ENCODE measurements around the gene VSNL1.
"Not testable (repeated sequence)": the region's sequence is repeated elsewhere in the genome, so short reads cannot be mapped to it uniquely, and the experiment has no call there.

Gene VSNL1

DNA sequence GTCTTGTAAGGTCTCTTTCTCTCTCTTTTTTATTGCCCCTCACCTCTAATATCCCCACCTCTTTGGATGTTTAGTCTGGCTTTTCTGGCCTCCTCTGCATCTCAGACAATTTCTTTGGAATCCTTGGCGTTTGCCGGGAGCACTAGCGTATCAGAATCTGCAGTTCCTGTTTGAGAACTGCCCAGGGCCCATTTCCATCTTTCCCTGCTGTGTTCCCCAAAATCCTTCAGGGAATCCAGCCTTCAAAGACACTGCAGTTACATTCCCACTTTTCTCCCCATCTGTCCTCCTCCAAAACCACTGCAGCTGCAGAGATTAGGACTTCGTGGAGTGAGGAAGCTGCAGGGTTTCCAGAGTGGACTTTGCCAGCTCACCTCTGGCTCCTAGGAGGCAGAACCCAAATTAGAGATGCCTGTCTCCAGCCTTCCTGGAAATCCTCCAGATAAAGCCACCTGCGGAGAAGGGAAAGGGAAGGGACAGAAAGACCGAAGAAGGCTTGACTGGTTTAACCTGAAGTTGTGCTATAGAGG is 2.7 kb downstream of the VSNL1 start:
- no peak for DNase-seq

DNA sequence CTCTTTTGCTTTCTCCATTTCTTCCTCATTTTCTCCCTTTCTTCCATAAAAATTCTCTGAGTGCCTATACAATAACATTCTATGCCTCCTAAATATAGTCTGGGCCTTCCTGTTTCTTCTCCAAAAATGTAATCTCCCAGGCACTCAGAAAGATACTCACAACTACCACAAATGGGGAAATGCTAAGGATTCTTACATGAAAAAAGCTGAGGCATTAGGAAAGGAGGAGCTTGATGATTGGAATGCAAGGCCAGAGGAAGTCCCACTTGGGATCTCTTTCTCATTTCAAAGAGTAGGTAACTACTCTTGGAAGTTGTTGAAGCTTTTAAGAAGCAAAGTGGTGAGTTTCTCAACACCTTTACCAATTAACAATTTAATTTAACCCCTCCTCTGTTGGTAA is 3.4 kb downstream of the VSNL1 start:
- no peak for DNase-seq

DNA sequence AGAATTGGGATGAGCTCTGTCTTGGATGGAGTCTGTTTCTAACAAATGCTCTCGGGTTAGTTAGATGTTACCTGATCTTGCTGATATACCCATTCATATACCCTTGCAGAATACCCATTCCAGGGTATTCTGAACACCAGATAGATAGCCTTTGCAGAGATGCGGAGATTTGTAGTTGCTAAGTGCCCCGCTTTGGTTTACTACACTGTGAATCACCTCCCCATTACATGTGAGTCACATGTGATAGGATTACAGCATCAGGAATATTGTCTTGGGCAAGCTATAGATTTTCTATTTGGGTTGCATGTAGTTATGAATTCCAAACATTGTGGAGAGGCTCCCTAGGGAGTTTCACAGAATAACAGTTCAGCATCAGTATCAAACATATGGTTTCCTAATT is 3.8 kb downstream of the VSNL1 start:
- DNase-seq = no peak

DNA sequence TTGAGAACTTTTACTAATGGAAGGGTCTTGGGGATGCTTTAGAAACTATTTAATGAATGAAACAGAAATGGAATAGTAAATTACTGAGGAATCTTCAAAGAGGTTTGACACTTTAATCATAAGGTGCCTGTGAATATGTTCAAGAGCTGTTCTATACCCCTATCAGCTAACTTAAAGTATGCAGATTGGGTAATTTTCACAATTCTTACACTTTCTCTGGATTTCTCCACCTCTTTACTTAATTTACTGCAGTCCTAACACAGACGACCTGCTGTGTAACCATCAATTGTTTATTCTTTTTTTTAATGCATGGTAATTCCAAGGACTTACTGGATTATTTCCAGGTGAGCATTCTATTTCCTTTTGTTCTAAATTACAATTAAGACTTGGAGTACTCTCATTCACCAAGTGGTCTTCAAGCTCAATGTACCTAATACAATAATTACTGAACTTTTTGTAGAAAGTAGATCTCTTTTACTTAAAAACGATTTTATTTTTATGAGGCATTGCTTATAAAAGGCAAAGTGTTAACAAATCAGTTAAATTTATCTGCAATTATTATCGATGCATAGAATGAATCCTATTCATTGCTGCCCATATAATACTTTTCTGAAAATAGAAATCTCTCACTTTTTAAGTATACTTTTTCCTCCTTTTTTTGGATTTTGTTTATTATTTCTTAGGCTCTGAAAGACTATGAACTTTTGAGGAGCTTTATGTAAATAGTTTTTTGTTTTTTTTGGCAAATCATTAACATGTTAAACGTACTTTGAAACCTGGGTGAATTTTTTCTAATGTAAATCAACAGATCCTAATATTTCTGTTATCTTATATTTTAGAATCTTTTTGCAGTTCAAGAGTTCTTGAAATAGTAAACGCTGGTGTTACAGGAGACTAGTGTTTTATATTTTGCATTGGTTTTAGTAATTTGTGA is 5.5 kb downstream of the VSNL1 start:
- no peak for DNase-seq

DNA sequence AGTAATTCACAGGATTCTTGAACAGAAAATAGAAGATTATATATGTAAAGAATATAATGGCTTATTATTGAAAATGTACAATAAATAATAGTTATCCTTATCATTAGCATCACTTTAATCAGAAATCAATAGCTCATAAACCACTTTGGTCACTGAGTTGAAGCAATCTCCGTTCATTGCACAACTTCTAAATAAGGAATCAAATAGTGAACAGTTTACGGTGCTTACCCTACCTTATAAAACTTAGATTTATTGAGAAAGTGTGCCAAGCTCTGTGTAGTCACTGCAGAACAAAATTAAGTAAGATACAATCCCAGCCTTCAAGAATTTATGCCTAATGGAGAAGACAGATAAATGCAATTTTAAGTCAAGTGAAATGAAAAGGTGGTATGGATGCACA is 6.7 kb downstream of the VSNL1 start:
- no peak for DNase-seq

DNA sequence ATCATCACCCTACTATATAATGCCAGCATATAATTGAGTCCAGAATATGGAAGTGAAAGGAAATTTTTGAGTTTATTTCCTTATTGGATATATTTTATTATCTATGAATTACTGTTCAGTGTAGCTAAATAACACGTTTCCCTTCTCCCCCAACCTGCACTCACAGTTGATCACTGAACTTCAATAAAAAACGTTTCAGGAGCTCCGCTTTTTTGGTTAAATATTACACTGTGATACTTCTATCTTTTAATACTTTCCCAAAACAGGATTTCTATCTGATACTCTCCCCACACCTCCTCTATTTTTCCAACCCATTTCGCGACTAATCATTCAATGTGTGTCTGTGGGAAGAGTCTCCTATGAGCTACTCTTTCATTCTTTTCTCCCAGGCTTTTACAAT is 7.2 kb downstream of the VSNL1 start:
- no peak for DNase-seq

DNA sequence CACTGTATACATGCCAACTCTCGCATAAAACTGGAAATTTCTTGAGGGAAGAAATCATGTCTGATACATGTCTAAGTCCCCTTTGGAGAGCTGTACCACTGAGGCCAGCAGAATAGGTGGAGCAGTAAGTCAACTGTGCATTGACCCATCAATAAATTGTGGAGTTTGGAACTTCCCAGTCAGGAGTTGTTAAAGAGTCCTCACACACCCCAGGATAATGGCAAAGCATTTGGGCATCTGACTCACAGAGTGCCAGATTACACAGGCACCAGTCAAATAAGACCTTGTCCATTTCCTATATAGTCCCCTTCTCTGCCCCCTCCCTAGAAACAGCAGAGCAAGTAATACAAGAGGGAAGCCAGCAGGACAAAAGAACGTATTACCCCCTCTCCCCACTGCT is 10.4 kb downstream of the VSNL1 start:
- DNase-seq = no peak

DNA sequence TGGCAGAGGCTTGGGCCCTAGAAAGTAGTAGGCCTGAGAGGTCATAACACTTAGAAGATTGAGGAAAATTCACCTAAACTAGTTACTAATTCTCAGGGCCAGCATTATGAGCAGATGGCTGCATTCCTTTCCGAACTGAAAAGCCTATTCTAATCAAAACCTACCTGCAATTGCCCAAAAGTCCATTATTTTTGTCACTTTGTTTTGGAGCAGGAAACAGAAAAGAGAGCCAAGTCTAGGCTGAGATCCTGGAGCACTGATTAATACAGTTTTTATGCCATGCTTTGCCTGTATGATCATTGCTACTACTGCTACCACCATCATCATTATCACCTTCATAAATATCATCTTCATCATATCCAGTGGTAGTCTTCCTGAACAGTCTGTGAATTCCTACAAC is 14.7 kb downstream of the VSNL1 start:
- no peak for DNase-seq

DNA sequence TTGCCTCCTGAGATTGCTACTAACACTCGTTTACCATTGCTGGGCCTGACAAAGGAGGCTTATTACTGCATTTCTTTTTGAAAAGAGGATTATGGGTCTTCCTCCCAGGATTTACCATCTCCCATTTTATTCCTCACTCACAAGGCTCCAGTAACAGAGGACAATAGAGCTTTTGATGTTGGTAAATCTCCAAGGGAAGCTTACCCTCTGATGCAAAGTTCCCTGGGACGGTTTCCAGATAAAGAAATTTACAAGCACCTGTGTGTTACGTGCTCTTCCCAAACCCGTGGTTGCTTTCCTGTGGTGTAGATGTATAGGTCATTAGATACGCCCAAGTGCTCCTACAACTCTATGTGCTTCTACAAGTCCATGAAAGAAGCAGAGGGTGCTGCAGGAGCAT is 17.1 kb downstream of the VSNL1 start:
- no peak for DNase-seq

DNA sequence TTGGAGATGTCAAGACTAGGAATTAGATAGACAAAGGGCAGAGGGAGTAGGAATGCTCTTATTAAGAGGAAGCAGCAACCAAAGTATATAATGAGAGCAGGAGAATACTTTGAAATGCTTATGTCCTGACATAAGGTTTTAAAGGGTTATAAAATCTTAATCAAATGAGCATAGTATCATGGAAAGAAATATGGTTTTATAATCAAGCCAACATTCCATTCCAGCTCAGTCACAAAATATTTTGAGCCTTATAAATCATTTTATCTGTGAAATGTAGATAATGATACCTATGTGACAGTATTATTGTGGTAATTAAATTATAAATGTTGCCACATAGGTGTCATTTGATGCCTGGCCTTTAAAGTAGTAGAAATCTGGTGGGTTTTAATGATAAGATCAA is 17.6 kb downstream of the VSNL1 start:
- DNase-seq = no peak

DNA sequence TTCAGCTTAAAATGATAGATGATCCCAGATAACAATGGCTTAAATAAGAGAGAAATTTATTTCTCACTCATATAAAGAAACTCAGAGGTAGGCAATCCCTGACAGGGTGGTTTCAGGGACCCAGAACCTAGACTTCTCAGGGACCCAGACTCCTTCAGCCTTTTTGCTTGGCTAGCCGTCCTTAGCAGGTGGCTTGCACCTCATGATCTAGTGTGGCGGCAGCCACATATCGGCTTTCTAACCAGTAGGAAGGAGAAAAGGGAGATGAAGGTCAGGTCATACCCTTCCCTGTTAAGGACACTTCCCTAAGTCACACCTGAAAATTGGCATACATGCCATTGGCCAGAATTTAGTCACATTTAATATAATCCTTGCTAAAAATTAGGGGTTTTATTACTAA is 18.4 kb downstream of the VSNL1 start:
- DNase-seq = no peak

DNA sequence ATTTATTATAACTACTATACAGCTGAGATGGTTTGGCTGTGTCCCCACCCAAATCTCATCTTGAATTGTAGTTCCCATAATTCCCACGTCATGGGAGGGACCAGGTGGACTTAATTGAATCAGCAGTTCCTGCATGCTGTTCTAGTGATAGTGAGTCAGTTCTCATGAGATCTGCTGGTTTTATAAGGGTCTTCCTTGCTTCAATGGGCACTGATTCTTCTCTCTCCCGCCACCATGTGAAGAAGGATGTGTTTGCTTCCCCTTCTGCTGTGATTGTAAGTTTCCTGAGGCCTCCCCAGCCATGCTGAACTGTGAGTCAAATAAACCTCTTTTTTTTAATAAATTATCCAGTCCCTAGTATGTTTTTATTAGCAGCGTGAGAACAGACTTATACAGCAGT is 25.2 kb downstream of the VSNL1 start:
- not testable (repeated sequence) for DNase-seq

DNA sequence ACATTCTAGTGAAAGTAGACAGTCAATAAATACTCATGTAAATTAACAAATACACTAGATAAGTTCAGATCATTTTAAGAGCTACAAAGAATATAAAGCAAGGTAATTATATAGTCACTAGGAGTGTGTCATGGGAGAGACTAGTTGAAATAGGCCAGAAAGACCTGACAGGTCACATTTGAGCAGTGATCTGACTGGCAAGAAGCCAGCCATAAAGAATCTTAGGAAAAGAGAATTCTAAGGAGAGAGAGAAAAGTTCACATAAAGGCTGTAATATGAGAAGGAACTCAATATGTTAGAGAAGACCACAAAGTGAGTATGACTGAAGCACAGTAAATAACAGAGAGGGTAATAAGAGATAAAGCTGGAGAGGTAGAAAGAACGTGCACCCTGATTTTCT is 31.2 kb downstream of the VSNL1 start:
- no peak for DNase-seq

DNA sequence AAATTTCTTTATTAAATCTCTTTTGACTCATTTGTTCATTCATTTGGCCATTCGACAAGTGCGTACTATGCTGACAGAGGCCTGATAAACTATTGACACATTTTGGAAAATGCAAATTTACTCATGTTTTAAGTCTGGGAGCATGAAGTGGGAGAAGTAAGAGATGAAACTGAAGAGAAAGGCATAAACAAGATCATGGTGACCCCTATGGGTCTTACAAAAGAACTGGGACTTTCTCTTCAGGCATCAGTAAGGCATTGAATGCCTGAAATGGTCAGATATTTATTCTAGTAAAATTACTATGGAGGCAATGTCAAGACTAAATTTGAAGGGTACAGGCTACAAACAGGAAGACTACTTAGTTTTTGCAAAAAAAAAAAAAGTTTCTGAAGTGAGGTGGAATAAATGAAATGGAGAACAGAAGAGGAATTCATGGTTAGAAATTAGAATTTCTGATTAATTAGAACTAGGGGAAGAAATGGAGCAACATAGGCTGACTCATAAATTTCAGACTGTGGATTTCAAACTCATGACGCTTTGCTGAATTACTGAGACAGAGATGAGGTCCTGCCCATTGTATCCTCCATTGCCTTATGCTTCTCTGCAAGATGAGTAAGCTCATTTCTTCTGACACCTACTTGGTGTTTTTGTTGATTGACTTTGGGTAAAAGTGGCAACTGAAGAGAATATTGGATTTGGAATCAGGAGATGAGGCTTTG is 32.7 kb downstream of the VSNL1 start:
- DNase-seq = no peak

DNA sequence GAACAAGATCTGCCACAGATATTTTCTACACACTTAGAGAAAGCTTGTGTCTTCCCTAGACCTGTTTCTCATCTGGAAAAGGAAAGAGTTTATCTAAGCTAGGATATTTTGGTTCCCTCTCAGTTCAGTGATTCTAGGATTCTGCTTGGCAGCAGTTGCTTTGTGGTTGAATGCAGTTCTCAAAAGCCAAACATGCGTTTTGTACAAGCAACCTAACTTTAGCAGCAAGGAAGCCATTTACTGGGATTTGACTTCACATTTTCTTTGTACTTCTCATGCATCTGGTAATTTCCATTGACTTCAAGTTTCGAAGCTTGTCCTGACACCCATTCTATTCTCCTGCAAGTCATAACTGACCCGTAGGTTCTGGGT is 33.3 kb downstream of the VSNL1 start:
- no peak for DNase-seq

DNA sequence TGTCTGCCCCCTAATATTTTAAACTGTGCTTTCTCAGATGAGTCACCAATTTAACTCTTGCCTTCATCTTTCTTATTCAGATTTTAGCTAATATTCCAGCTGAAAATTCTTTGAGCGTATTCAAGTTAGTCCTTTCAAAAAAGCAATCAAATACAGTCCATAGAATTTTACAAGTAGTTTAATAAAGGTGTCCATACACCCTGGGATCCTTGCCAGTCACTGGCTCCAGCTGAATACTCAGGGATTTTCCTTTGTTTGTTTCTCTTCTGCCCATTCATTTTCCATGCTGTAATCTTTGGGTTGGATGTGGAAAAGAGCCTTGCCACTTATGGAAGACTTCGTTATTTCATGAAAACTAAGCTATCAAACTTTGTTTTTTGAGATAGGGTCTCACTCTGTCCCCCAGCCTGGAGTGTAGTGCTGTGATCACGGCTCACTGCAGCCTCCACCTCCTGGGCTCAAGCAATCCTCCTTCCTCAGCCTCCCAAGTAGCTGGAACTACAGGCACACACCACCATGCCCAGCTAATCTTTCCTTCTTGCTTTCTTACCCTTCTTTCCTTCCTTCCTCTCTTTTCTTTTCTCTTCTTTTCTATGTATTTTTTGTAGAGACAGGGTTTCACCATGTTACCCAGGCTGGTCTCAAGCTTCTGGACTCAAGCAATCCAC is 34.0 kb downstream of the VSNL1 start:
- DNase-seq = no peak

DNA sequence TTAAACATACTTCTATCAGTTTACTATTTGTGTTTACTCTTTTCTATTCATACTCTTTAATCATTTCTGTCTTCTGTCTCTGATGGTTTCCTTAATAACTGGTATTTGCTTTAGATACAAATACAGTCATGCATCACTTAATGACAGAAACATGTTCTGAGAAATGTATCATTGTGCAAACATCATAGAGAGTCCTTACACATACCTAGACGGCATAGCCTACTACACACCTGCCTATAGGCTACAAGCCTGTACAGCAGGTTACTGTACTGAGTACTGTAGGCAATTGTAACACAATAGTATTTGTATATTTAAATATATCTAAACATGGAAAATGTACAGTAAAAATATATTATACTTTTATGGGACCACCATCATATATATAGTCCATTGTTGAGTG is 36.3 kb downstream of the VSNL1 start:
- DNase-seq = no peak

DNA sequence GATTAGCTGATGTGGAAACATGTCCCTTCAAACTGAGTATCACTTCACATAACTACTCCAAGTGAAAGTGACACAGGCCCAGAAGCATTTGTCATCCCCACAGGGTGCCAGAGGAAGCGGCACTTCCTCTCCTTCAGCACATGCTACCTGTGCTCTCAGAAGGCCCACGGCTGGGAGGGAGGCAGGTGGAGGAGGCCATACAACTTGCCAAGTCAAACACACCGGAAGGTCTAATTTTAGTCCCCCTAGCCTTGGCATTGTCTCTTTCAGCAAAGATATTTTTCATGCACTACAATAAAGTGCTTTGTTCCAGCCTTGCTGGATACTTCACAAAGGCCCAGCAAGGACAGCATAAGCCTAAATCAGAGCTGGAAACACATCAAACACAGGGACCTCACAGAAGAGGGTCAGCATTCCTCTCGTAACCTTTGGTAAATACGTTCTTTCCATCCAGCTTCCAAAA is 38.0 kb downstream of the VSNL1 start:
- DNase-seq = no peak

DNA sequence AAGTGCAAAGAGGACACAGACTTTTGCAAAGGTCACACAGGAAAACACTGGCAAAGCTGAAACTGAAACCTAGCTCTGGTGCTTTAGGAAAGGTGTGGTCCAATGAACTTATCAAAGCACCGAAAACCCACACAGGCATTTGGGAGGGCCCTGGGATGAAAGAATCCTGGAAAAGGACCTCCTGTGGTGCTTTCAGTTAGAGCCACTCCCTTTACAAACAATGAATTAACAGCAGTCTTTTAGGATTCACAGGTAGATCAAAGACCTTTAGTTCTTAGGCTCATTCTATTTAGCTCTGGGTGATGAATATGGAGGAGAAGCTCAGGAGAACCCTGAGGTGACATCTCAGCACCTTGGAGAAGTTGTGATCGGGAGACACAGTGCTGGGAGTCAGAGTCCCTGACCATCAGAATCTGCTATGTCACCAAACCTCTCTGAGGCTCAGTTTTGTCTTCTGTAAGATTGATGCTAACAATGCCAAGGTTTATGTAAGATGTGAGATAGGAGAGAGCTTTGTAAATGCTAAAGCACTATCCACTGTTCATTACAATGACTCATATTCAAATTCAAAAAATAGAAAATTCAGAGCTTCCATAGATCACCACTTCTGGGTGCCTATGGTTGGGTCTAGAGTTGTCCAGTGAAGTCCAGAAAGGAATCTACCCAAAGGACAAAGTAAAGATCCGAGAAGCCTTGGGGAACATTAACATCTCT is 39.3 kb downstream of the VSNL1 start:
- no peak for DNase-seq

DNA sequence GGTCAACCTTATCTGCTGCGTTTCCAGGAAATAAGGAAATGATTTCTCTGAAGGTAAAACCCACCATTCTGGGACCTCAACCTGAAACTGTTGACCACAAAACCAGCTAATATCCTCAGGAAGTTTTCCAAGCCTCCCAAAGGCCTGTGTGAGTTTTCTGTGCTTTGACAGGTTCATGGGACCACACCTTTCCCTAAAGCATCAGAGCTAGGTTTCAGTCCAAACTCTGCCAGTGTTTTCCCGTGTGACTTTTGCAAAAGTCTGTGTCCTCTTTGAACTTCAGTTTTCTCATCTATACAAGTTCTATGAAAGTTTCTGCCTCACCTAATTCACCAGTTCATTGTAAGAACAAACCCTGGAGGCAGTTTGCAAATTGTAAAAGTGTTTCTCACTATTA is 39.8 kb downstream of the VSNL1 start:
- no peak for DNase-seq

DNA sequence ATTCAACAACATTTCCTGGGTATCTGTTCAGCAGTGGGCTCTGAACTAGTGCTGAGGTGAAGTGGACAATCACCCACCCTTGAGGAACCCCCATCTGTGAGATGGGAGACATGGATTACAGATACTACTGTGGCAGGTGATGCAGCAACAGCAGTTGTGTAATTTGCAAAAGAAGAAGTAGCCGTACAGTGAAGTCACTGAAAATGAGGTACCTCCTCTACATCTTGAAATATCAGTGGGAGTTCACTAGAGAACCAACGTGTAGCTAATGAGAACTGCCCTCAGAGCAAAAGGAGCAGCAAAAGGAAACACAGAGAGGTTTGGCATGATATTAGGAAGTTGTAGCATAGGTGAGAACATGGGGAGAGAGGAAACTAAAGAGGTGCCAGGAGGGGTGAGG is 41.3 kb downstream of the VSNL1 start:
- DNase-seq = no peak

DNA sequence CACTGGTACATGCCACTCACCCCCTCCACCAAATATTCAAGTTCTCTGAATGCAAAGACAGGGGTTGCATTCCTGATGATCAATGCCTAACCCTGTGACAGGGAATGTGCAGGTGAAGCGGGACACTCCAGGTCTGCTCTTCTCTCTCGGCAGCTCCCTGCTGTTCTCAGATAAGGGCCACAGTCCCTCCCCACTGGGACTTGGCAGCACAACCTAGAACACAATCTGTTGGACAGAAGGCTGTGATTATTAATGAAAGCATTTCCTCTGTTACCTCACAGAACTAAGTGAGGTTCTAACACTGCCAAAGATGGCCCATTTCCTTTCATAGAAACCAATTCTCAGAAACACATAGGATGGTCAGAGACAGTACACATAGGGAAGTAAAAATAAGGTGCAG is 42.7 kb downstream of the VSNL1 start:
- no peak for DNase-seq

DNA sequence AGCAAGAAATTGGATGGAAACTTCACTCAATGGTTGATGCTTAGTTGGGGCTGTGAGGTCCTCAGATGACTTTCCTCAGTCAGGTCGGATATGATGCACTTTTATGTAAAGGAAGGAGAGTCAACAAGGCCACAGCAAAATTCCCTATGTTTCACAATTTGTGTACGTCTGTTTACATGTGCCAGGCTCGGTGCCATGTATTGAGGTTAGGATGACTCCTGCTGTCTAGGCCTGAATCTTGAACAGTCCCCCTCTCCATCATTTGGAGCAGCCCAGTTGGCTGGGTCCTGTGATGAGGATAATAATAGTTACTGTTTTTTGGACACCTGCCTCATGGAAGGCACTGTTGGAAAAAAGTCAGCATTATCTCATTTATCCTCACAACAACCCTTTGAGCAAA is 43.1 kb downstream of the VSNL1 start:
- DNase-seq = no peak
